ENCODE results near the gene CDH3.

Gene CDH3

GRCh38 chr16:68655806-68656205 is 10.7 kb downstream of the CDH3 start:
- Histone ChIP-seq H3K9ac (ENCODE audit: low read depth, low read length) (no peak overlapping the region), H3K36me3 (ENCODE audit: control insufficient read depth, insufficient read depth, low read length) (peaks cover 5% of the 10 kb centered on the region), H3K4me3 (ENCODE audit: low read depth, low read length) (no peak overlapping the region), H3K9me3 (ENCODE audit: control insufficient read depth, insufficient read depth, low read length) (no peaks in the 10 kb centered on the region), H3K27me3 (ENCODE audit: control insufficient read depth, insufficient read depth, low read length) (no peaks in the 10 kb centered on the region), H3K4me1 (ENCODE audit: control insufficient read depth, insufficient read depth, low read length) (no peaks in the 10 kb centered on the region)

DNA sequence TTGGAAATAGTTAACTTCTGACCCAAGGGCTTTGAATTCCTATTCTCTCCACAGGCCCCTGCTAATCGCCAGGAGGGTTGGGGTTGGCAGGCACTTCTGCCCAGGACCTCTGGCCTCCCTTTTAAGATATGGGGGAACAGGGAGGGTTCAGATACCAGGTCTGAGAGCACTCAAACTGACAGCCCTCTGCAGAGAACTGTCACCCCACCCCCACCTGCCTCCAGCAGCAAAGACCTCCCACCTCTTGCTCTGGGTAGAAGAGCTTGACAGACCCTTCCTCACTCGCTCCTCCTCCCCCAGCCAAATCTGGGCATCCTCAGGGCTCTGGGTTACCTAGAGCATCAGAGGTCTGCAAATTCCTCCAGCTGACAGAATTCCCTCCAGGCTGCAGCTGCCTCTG is 11.6 kb downstream of the CDH3 start:
- Histone ChIP-seq H3K9ac (ENCODE audit: low read depth, low read length) (no peak overlapping the region), H3K27me3 (ENCODE audit: control insufficient read depth, insufficient read depth, low read length) (no peaks in the 10 kb centered on the region), H3K36me3 (ENCODE audit: control insufficient read depth, insufficient read depth, low read length) (no peaks in the 10 kb centered on the region), H3K4me1 (ENCODE audit: control insufficient read depth, insufficient read depth, low read length) (no peaks in the 10 kb centered on the region), H3K4me3 (ENCODE audit: low read depth, low read length) (no peak overlapping the region), H3K9me3 (ENCODE audit: control insufficient read depth, insufficient read depth, low read length) (no peaks in the 10 kb centered on the region)

- Histone ChIP-seq H3K9me3 (ENCODE audit: control insufficient read depth, insufficient read depth, low read length) (peaks cover 3% of the 10 kb centered on the region), H3K4me3 (ENCODE audit: low read depth, low read length) (no peak overlapping the region), H3K36me3 (ENCODE audit: control insufficient read depth, insufficient read depth, low read length) (no peaks in the 10 kb centered on the region), H3K27me3 (ENCODE audit: control insufficient read depth, insufficient read depth, low read length) (no peaks in the 10 kb centered on the region), H3K9ac (ENCODE audit: low read depth, low read length) (no peak overlapping the region), H3K4me1 (ENCODE audit: control insufficient read depth, insufficient read depth, low read length) (no peaks in the 10 kb centered on the region)
Observed at GRCh38 chr16:68658341-68658973, 13.3 kb downstream of the CDH3 start.

DNA sequence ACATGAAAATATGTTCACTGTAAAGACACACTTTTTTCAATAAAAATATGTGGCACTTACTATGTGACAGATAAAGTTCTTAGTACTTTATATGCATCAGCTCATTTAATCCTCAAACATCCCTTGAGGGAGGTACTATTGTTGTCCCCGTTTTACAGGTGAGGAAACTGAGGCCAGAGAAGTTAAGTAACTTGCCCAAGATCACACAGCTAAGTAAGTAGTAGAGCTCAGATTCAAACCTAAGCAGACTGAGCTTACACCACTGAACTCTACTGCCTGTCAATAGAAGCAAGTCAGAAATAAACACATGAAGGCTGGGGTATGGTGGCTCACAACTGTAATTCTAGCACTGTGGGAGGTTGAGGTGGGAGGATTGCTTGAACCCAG is 13.9 kb downstream of the CDH3 start:
- H3K4me1 ChIP-seq (ENCODE audit: control insufficient read depth, insufficient read depth, low read length), result no peaks in the 10 kb centered on the region

DNA sequence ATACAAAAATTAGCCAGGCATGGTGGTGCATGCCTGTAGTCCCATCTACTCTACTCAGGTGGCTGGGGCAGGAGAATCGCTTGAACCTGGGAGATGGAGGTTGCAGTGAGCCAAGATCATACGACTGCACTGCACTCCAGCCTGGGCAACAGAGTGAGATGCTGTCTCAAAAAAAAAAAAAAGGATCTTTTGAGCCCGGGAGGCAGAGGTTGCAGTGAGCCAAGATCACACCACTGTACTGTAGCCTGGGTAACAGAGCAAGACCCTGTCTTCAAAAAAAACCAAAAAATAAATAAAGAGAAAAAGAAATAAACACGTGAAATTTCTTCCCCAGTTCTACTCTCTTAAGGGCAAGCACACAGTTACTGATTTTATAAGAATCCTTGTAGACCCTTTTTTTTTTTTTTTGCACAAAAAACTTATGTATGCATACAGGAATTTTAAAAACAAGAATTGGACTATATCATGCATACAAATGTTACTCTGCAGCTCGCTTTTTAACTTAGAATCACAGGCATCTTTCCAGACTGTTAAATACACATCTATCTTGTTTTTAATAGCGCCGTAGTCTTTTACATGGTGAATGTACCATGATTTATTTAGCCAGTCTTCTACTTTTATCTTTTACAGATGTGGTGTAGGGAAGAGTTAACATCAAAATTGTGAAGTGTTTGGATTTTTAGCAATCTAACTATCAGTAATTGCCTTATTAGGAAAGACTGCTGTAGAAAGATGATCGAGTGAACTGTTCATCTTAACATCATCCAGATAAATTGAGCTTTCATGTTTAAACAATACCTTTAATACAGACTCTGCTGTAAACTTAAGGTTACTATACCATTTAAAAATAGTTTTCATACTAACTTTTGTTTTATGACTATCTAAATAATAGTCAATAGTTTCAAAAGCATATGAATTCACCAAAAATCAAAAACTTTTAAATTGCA is 14.6 kb downstream of the CDH3 start:
- Histone ChIP-seq H3K9ac (ENCODE audit: low read depth, low read length) (no peak overlapping the region), H3K4me3 (ENCODE audit: low read depth, low read length) (no peak overlapping the region), H3K9me3 (ENCODE audit: control insufficient read depth, insufficient read depth, low read length) (peaks cover 3% of the 10 kb centered on the region), H3K36me3 (ENCODE audit: control insufficient read depth, insufficient read depth, low read length) (no peaks in the 10 kb centered on the region), H3K4me1 (ENCODE audit: control insufficient read depth, insufficient read depth, low read length) (no peaks in the 10 kb centered on the region), H3K27me3 (ENCODE audit: control insufficient read depth, insufficient read depth, low read length) (no peaks in the 10 kb centered on the region)

More for the DNA sequence above, 13.9 kb downstream of the CDH3 start:
- H3K36me3 ChIP-seq (ENCODE audit: control insufficient read depth, insufficient read depth, low read length), result no peaks in the 10 kb centered on the region
- H3K4me3 ChIP-seq (ENCODE audit: low read depth, low read length), result no peak overlapping the region
- H3K9ac ChIP-seq (ENCODE audit: low read depth, low read length), result no peak overlapping the region
- H3K27me3 ChIP-seq (ENCODE audit: control insufficient read depth, insufficient read depth, low read length), result no peaks in the 10 kb centered on the region
- peaks cover 3% of the 10 kb centered on the region for H3K9me3 ChIP-seq (ENCODE audit: control insufficient read depth, insufficient read depth, low read length)

DNA sequence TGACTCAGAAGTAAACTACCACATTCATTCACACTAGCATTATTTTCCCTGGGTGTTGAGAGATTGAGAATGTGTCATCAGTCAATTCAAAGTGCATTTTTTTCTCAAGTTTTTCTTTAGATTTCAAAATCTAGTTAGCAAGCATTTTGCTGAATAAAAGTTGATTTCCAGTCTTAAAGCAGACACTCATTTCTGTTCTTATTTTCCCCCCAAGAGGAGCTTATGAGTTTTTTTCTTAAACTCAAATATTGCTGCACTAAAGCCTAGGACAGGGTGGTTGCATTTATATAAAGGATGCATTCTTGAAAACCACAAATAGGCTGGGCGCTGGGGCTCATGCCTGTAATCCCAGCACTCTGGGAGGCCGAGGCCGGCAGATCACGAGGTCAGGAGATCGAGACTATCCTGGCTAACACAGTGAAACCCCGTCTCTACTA is 15.3 kb downstream of the CDH3 start:
- no peak overlapping the region for H3K4me3 ChIP-seq (ENCODE audit: low read depth, low read length)
- H3K4me1 ChIP-seq (ENCODE audit: control insufficient read depth, insufficient read depth, low read length), result no peaks in the 10 kb centered on the region
- no peak overlapping the region for H3K9ac ChIP-seq (ENCODE audit: low read depth, low read length)
- H3K9me3 ChIP-seq (ENCODE audit: control insufficient read depth, insufficient read depth, low read length), result peaks cover 3% of the 10 kb centered on the region
- no peaks in the 10 kb centered on the region for H3K36me3 ChIP-seq (ENCODE audit: control insufficient read depth, insufficient read depth, low read length)
- no peaks in the 10 kb centered on the region for H3K27me3 ChIP-seq (ENCODE audit: control insufficient read depth, insufficient read depth, low read length)

- Histone ChIP-seq H3K4me3 (ENCODE audit: low read depth, low read length) (no peak overlapping the region), H3K36me3 (ENCODE audit: control insufficient read depth, insufficient read depth, low read length) (no peaks in the 10 kb centered on the region), H3K4me1 (ENCODE audit: control insufficient read depth, insufficient read depth, low read length) (no peaks in the 10 kb centered on the region), H3K9me3 (ENCODE audit: control insufficient read depth, insufficient read depth, low read length) (peaks cover 3% of the 10 kb centered on the region), H3K27me3 (ENCODE audit: control insufficient read depth, insufficient read depth, low read length) (no peaks in the 10 kb centered on the region), H3K9ac (ENCODE audit: low read depth, low read length) (no peak overlapping the region)
Observed at GRCh38 chr16:68662035-68662434, 16.9 kb downstream of the CDH3 start.

DNA sequence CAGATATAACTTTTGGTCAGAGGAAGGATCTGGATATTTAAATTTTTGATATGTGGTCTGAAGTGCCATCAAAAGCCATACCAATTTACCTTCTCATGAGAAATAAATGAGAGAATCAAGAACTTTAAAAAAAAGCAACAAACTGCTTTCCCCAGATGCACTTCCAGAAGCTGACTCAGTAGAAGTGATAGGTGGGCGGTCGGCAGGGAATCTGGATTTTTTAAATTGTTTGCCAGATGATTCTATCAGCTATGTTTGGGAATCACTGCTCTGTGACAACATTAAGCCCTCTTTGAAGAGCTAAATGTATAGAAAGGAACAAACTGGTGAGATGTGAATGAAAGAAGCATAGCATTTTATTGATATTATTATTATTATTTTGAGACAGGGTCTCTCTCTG is 19.2 kb downstream of the CDH3 start:
- no peaks in the 10 kb centered on the region for H3K36me3 ChIP-seq (ENCODE audit: control insufficient read depth, insufficient read depth, low read length)
- H3K9me3 ChIP-seq (ENCODE audit: control insufficient read depth, insufficient read depth, low read length), result peaks cover 3% of the 10 kb centered on the region
- H3K27me3 ChIP-seq (ENCODE audit: control insufficient read depth, insufficient read depth, low read length), result no peaks in the 10 kb centered on the region
- no peak overlapping the region for H3K4me3 ChIP-seq (ENCODE audit: low read depth, low read length)
- H3K9ac ChIP-seq (ENCODE audit: low read depth, low read length), result no peak overlapping the region
- no peaks in the 10 kb centered on the region for H3K4me1 ChIP-seq (ENCODE audit: control insufficient read depth, insufficient read depth, low read length)

DNA sequence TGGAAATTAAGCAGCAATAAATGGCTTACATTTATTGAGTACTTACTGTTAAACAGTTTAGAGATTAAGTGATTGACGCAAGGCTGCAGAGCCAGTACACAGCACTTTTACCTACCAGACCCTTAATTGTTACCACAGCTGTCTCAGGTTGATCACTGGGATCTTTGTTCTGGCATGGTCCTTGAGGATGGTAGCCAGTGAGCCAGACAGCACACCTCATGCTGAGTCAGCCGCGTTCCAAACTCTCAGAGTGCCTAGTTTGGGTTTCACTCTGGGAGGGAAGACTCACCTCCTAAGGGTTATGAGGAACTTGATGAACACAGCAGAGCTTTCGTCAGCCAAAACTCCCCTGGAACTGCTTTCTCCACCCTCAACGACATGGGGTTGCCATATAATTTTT is 20.4 kb downstream of the CDH3 start:
- no peaks in the 10 kb centered on the region for H3K4me1 ChIP-seq (ENCODE audit: control insufficient read depth, insufficient read depth, low read length)
- no peaks in the 10 kb centered on the region for H3K27me3 ChIP-seq (ENCODE audit: control insufficient read depth, insufficient read depth, low read length)
- no peaks in the 10 kb centered on the region for H3K36me3 ChIP-seq (ENCODE audit: control insufficient read depth, insufficient read depth, low read length)
- no peak overlapping the region for H3K4me3 ChIP-seq (ENCODE audit: low read depth, low read length)
- no peak overlapping the region for H3K9ac ChIP-seq (ENCODE audit: low read depth, low read length)
- peaks cover 3% of the 10 kb centered on the region for H3K9me3 ChIP-seq (ENCODE audit: control insufficient read depth, insufficient read depth, low read length)

DNA sequence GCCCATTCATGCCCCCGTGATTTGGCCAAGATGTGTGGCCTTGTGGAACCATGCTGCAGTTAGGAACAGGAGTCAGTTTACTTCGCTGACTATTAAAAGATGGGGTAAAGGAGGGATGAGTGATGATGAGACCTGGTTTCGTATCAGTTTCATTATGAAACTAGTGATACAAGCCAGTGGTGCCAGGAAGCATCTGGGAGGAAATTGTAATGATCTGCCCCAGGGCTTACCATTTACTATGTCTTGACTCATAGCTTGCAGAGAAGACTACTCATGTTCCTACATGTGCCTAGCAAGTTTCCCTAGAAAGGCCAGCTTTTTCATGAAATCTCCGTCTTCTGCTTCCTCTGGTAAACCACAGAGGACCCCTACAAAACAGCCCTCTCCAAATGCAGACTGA is 23.2 kb downstream of the CDH3 start:
- peaks cover 2% of the 10 kb centered on the region for H3K36me3 ChIP-seq (ENCODE audit: control insufficient read depth, insufficient read depth, low read length)
- no peaks in the 10 kb centered on the region for H3K27me3 ChIP-seq (ENCODE audit: control insufficient read depth, insufficient read depth, low read length)
- no peak overlapping the region for H3K4me3 ChIP-seq (ENCODE audit: low read depth, low read length)
- no peaks in the 10 kb centered on the region for H3K9me3 ChIP-seq (ENCODE audit: control insufficient read depth, insufficient read depth, low read length)
- H3K4me1 ChIP-seq (ENCODE audit: control insufficient read depth, insufficient read depth, low read length), result no peaks in the 10 kb centered on the region
- H3K9ac ChIP-seq (ENCODE audit: low read depth, low read length), result no peak overlapping the region

GRCh38 chr16:68676113-68676860 is 31.2 kb downstream of the CDH3 start:
- Histone ChIP-seq H3K9me3 (ENCODE audit: control insufficient read depth, insufficient read depth, low read length) (no peaks in the 10 kb centered on the region), H3K27me3 (ENCODE audit: control insufficient read depth, insufficient read depth, low read length) (no peaks in the 10 kb centered on the region), H3K9ac (ENCODE audit: low read depth, low read length) (no peak overlapping the region), H3K4me3 (ENCODE audit: low read depth, low read length) (no peak overlapping the region), H3K36me3 (ENCODE audit: control insufficient read depth, insufficient read depth, low read length) (peaks cover 27% of the 10 kb centered on the region), H3K4me1 (ENCODE audit: control insufficient read depth, insufficient read depth, low read length) (no peaks in the 10 kb centered on the region)
